ENCODE measurements around the gene TP73. TPM values are rescaled to one million over a fixed set of nuclear protein-coding genes. Genes with fewer than 3 reads are reported as not detected.

The TP73 gene
- 0.88 TPM for polyA plus RNA-seq

DNA sequence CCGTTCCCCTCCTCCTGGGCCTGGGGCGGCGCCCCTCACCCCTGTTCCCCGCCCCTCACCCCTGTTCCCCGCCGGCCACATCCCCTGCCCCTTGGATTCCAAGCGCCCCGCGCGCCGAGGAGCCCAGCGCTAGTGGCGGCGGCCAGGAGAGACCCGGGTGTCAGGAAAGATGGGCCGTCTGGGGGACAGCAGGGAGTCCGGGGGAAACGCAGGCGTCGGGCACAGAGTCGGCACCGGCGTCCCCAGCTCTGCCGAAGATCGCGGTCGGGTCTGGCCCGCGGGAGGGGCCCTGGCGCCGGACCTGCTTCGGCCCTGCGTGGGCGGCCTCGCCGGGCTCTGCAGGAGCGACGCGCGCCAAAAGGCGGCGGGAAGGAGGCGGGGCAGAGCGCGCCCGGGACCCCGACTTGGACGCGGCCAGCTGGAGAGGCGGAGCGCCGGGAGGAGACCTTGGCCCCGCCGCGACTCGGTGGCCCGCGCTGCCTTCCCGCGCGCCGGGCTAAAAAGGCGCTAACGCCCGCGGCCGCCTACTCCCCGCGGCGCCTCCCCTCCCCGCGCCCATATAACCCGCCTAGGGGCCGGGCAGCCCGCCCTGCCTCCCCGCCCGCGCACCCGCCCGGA lies at the start of gene TP73:
TP73 (plus strand) TSS at position 587 of the 618 bp plus-strand sequence. CDS start 29,850 bp downstream, outside the sequence.
- peak within 1 kb of the TSS in 1 of 3 donors; percentile 51 for H3K27ac Mint-ChIP-seq
- no peaks in the 10 kb centered on the region for H3K36me3 Mint-ChIP-seq
- H3K4me1 Mint-ChIP-seq = peaks cover 24 to 57% (median 41%) of the 10 kb centered on the region in 3 donors
- H3K9me3 Mint-ChIP-seq = no peaks in the 10 kb centered on the region
- peaks cover 46% of the 10 kb centered on the region for H3K27me3 Mint-ChIP-seq
- H3K4me3 Mint-ChIP-seq = peak within 1 kb of the TSS; percentile 64 to 98 (median 86)

GRCh38 chr1:3603156-3603555 lies 49.2 kb upstream of the TP73 start:
- Mint-ChIP-seq H3K4me1 (peaks cover 0 to 3% (median 2%) of the 10 kb centered on the region in 3 donors), H3K27ac (no peak overlapping the region), H3K9me3 (no peaks in the 10 kb centered on the region), H3K27me3 (peaks cover 5% of the 10 kb centered on the region), H3K36me3 (no peaks in the 10 kb centered on the region), H3K4me3 (no peak overlapping the region)

DNA sequence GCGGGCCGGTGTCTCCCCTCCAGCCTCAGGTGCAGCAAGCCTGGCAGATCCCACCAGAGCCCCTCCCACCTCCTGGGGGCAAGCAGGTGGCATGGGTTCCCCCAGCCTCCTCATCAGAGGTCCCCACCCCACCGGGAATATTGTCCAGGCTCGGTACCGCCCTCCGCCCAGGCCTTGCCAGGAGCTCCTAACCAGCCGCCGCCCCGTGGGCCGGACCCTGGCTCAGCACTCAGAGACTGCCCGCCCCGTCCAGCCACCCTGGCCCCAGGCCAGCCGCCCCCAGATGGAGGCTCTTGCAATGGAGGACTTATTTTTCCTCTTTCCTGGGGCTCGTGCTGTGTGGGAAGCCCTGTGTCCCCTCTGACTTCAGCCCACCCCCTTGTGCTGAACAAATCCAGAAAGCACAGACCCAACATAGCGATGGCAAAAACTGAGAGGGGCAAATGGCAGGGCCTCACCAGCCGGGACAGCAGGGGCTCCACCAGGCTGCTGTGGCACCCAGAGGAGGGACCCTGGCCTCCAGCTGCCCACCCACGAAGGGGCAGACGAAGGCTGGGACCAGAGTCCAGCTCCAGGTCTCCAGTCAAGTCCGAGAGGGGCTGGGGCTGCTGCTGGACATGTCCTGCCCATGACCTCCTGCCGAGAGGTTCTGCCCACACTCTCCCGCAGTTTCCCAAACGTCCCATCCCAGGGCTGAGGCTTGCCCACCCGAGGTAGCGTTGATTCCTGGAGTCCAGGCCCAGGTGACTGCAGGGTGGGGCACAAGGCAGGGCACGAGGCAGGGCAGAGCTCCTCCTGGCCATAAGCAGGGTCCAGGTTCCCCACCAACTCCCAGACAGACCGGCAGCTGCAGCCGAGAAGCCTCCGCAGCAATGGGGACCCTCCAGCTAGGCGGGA lies 48.5 kb upstream of the TP73 start:
- Mint-ChIP-seq H3K36me3 (no peaks in the 10 kb centered on the region), H3K27ac (no peak overlapping the region), H3K9me3 (no peaks in the 10 kb centered on the region), H3K27me3 (peaks cover 8% of the 10 kb centered on the region), H3K4me3 (no peak overlapping the region), H3K4me1 (no peaks in the 10 kb centered on the region)

- Mint-ChIP-seq H3K4me3 (no peak overlapping the region), H3K27me3 (peaks cover 13% of the 10 kb centered on the region), H3K27ac (no peak overlapping the region), H3K36me3 (no peaks in the 10 kb centered on the region), H3K4me1 (no peaks in the 10 kb centered on the region), H3K9me3 (no peaks in the 10 kb centered on the region)
Observed at GRCh38 chr1:3604468-3604974, 47.8 kb upstream of the TP73 start.

- Mint-ChIP-seq H3K9me3 (no peaks in the 10 kb centered on the region), H3K27me3 (peaks cover 16% of the 10 kb centered on the region), H3K27ac (no peak overlapping the region), H3K4me3 (no peak overlapping the region), H3K4me1 (no peaks in the 10 kb centered on the region), H3K36me3 (no peaks in the 10 kb centered on the region)
Observed at GRCh38 chr1:3604997-3605823, 47.1 kb upstream of the TP73 start.

- H3K27me3 Mint-ChIP-seq = peaks cover 25% of the 10 kb centered on the region
- H3K27ac Mint-ChIP-seq = no peak overlapping the region
- no peaks in the 10 kb centered on the region for H3K36me3 Mint-ChIP-seq
- H3K4me1 Mint-ChIP-seq = peaks cover 4% of the 10 kb centered on the region in 3 donors
- H3K9me3 Mint-ChIP-seq = no peaks in the 10 kb centered on the region
- no peak overlapping the region for H3K4me3 Mint-ChIP-seq
Observed at GRCh38 chr1:3606779-3607702, 45.3 kb upstream of the TP73 start.

DNA sequence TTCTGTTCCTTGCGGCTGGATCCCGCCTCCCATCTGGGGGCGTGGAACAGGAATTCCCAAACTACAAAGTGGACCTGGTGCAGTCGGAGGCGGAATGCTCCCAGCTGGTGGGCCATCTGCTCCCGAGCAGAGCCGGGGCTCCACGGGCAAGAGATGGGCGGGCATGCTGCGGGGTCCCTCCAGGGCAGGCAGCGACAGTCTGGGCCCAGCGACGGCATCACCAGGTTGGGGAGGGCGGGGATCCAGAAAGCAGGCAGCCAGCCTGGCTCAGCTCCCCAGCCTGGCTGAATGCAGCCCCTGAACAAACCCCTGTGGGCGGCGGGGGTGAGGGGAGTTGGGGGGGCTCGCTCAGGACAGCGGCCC lies 44.6 kb upstream of the TP73 start:
- Mint-ChIP-seq H3K36me3 (no peaks in the 10 kb centered on the region), H3K9me3 (no peaks in the 10 kb centered on the region), H3K27ac (no peak overlapping the region), H3K27me3 (peaks cover 28% of the 10 kb centered on the region), H3K4me1 (peaks cover 4% of the 10 kb centered on the region in 3 donors), H3K4me3 (no peak overlapping the region)

- Mint-ChIP-seq H3K9me3 (no peaks in the 10 kb centered on the region), H3K36me3 (no peaks in the 10 kb centered on the region), H3K27ac (peak overlapping the region in 1 of 3 donors; percentile 33), H3K4me1 (peaks cover 4% of the 10 kb centered on the region in 3 donors), H3K27me3 (peaks cover 31% of the 10 kb centered on the region), H3K4me3 (no peak overlapping the region)
Observed at GRCh38 chr1:3608154-3608553, 44.2 kb upstream of the TP73 start.

- peaks cover 4% of the 10 kb centered on the region in 3 donors for H3K4me1 Mint-ChIP-seq
- no peaks in the 10 kb centered on the region for H3K36me3 Mint-ChIP-seq
- peak overlapping the region in 1 of 4 donors; percentile 65 for H3K4me3 Mint-ChIP-seq
- no peak overlapping the region for H3K27ac Mint-ChIP-seq
- H3K9me3 Mint-ChIP-seq = no peaks in the 10 kb centered on the region
- H3K27me3 Mint-ChIP-seq = peaks cover 33% of the 10 kb centered on the region
Observed at GRCh38 chr1:3609016-3609768, 43.1 kb upstream of the TP73 start.

- Mint-ChIP-seq H3K4me1 (peaks cover 4% of the 10 kb centered on the region in 3 donors), H3K9me3 (no peaks in the 10 kb centered on the region), H3K36me3 (no peaks in the 10 kb centered on the region), H3K4me3 (peak overlapping the region in 1 of 4 donors; percentile 38), H3K27ac (no peak overlapping the region), H3K27me3 (peaks cover 39% of the 10 kb centered on the region)
Observed at GRCh38 chr1:3609769-3610526, 42.4 kb upstream of the TP73 start.

GRCh38 chr1:3610527-3611169 lies 41.7 kb upstream of the TP73 start:
- H3K4me1 Mint-ChIP-seq = peaks cover 4% of the 10 kb centered on the region in 3 donors
- peaks cover 43% of the 10 kb centered on the region for H3K27me3 Mint-ChIP-seq
- H3K36me3 Mint-ChIP-seq = no peaks in the 10 kb centered on the region
- no peak overlapping the region for H3K27ac Mint-ChIP-seq
- peak overlapping the region; percentile 38 to 87 (median 64) for H3K4me3 Mint-ChIP-seq
- H3K9me3 Mint-ChIP-seq = no peaks in the 10 kb centered on the region

DNA sequence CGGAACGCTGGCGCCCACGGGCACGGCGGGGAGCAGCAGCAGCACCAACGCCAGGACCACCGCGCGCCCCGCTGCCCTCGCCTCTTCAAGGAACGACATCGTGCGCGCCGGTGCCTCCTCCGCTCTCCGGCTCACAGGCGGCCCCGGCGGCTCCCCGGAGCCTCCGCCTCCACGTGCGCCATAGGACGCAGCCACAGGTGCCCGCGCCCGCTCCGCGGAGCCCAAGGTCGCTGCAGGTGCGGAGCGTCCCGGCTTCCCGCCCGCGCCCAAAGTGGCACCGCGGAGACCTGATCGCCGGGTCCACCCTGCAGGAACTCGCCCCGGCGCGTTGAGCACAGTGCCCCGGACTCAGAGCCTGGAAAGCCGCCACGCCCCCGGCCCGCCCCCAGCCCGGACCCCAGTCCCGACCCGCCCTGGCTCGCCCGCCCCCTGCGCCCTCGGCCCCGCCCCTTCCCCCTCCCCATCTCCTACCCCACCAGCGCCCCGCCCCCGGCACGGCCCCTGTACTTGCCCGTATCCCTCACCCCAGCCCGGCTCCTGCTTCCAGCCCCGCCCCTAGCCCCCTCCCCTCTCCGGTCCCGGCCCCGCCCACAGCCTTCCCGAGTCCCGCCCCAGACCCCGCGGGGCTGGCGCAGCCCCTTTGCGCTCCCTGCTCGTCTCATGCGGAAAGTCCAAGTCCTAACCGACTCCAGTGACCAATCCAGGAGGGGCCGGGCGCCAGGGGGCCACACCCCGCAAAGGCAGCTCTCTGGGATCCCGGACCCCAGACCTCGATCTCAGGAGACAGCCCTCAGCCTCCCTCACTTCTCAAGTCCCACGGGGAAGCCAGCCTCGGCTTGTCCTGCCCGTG lies 40.9 kb upstream of the TP73 start, which contains the start of gene MEGF6:
MEGF6 (minus strand) TSS at position 339 of the 850 bp plus-strand sequence; CDS start at position 99, 240 bp downstream.
- Mint-ChIP-seq H3K36me3 (no peaks in the 10 kb centered on the region), H3K4me1 (peaks cover 4% of the 10 kb centered on the region in 3 donors), H3K27me3 (peaks cover 49% of the 10 kb centered on the region), H3K9me3 (no peaks in the 10 kb centered on the region), H3K4me3 (peak within 1 kb of the TSS; percentile 38 to 87 (median 78)), H3K27ac (no peak within 1 kb of the TSS)
